Aorta (tissue), 5 donors: ENCODE measurements around the gene KCTD10. TPM values are rescaled to one million over a fixed set of nuclear protein-coding genes. Genes with fewer than 3 reads are reported as not detected.

Experiments
- ATAC-seq: fragments of 200-7000 bp; cut with Tn5 transposase; one replicate; pipeline ENCODE4 v1.9.1; 2022; ENCODE audit warnings: moderate library complexity; ENCODE audit not compliant: low FRiP score
- DNase-seq, 2 donors: peaks; one replicate each; pipeline ENCODE4 v3.0.0-alpha.2; 2020
- H3K27ac ChIP-seq, 2 donors: one replicate each; pipeline ENCODE4 v1.5.1; 2013; ENCODE audit warnings: low read length in 2 of 2, mild to moderate bottlenecking in 2 of 2, moderate library complexity in 2 of 2, control low read depth in 1 of 2, inconsistent platforms in 1 of 2, low read depth in 1 of 2
- H3K27me3 ChIP-seq, 2 donors: one replicate each; pipeline ENCODE4 v1.6.1; 2013; ENCODE audit warnings: control low read depth in 1 of 2, low read length in 1 of 2, mild to moderate bottlenecking in 1 of 2, moderate library complexity in 1 of 2; ENCODE audit not compliant: insufficient read depth in 2 of 2, control insufficient read depth in 1 of 2
- H3K36me3 ChIP-seq, 2 donors: one replicate each; pipeline ENCODE4 v1.6.1; 2013; ENCODE audit warnings: control low read depth in 1 of 2, low read length in 1 of 2, mild to moderate bottlenecking in 1 of 2; ENCODE audit not compliant: insufficient read depth in 2 of 2, control insufficient read depth in 1 of 2
- H3K4me1 ChIP-seq, 2 donors: one replicate each; pipeline ENCODE4 v1.6.1; 2013; ENCODE audit warnings: low read length in 2 of 2, control low read depth in 1 of 2, mild to moderate bottlenecking in 1 of 2, moderate library complexity in 1 of 2; ENCODE audit not compliant: insufficient read depth in 2 of 2, control insufficient read depth in 1 of 2
- H3K4me3 ChIP-seq, 2 donors: one replicate each; pipeline ENCODE4 v1.5.1; 2013; ENCODE audit warnings: low read length in 2 of 2, control low read depth in 1 of 2, mild to moderate bottlenecking in 1 of 2
- H3K9me3 ChIP-seq: one replicate; pipeline ENCODE4 v1.6.1; 2013; ENCODE audit warnings: mild to moderate bottlenecking, low read length; ENCODE audit not compliant: control insufficient read depth
- WGBS, 2 donors: extraction: QIAGEN DNeasy Blood & Tissue Kit; methylation state at CpG; one replicate each; pipeline ENCODE4 v1.1.7; 2013; 5-methylcytosine and 5-hydroxymethylcytosine counted together
- intact Hi-C, 2 donors: fragments of 100-400 bp; cut with DNase I; formaldehyde crosslinking; loops; one replicate each; pipeline versions ENCODE4 v1.14.2 to v1.15.0; 2022
- polyA plus RNA-seq, 2 donors: library from polyadenylated mRNA; stranded (reverse); fragments of 200-250 nt; gene quantifications; one replicate each; pipeline ENCODE4 v1.2.3, GENCODE V29; 2013
- total RNA-seq, 2 donors: library from RNA; stranded (reverse); fragmentation: NEBNext Ultra II Directional; extraction: Animal tissue kit (Norgen Biotek cat#: 25700); gene quantifications; one replicate each; pipeline ENCODE4 v1.2.1, GENCODE V29; 2021
- donor health status: healthy with polysubstance abuse.
- donor health status: Bipolar disorder and iron deficiency.
- donor health status: DM: no; HTN: no; CAD: no.
- donor health status: DM: no; HTN: no; CAD: no.
- donor health status: DM: yes; HTN: yes; CAD: no.

KCTD10 gene
- total and polyA plus RNA-seq, 4 donors: 79.7 to 199 (median 164) TPM

DNA sequence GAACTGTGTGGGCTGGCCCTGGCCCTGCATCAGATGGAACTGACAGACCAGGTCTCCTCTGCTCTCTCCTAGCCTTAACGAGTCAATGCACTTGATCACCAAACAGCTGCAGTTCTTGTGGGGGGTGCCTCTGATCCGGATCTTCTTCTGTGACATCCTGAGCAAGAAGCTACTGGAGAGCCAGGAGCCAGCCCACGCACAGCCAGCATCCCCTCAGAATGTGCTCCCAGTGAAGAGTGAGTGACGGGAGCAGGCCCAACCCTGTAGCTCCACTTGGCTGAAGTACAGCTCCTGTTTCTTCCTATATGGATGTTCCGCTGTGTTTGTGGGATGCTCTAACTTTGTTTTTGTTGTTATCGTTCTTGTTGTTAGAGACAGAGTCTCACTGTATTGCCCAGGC is 24.2 kb upstream of the KCTD10 start:
- intact Hi-C loops: no loop called here
- DNase-seq (no peak), ATAC-seq (no peak)
- Histone ChIP-seq H3K9me3 (no peaks in the 10 kb centered on the region), H3K27me3 (no peaks in the 10 kb centered on the region), H3K36me3 (peaks cover 11 to 14% of the 10 kb centered on the region in 2 donors), H3K27ac (no peak overlapping the region), H3K4me3 (no peak overlapping the region), H3K4me1 (no peaks in the 10 kb centered on the region)
- WGBS, 2 donors: 90 to 93% methylated on average over 6 of the region's 6 CpGs

DNA sequence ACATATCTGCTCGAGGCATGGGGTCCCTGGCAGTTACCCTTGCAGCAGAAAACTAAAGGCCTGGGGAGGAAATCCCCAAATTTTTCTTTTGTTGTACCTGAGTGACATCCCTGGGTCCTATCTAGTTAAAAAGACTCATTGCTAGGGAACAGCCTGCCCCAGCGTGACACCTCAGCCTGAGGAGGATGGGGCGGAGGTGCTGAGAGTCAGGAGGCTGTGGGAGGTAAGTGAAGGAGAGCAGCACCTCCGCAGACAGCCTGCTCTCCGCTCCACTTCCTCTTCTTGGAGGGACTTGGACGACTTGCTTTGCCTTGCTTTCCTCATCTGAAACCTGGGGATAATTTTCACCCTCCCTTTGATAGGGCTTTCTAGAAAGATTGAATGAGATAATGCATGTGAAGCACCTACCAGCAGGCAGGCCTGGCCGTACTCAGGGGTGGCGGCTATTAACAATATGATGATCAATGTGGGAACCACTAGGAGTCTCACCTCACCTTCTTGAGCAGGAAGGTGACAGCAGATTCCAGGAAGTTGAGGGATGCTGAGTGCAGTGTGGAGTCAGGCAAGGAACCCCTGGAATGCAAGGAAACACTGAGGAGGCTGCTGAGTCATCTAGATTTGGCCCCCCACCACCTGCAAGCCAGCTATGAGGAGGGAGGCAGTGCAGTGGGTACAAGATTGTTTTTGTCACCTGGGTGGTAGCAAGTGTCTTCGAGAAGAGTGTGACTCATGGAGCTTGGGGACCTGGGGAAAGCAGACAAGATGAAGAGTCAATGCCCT is 23.5 kb upstream of the KCTD10 start:
- Histone ChIP-seq H3K9me3 (no peaks in the 10 kb centered on the region), H3K27me3 (no peaks in the 10 kb centered on the region), H3K4me1 (no peaks in the 10 kb centered on the region), H3K4me3 (no peak overlapping the region), H3K27ac (no peak overlapping the region), H3K36me3 (peaks cover 11 to 14% of the 10 kb centered on the region in 2 donors)
- intact Hi-C loops: no loop called here
- ATAC-seq: no peak
- 86 to 90% methylated on average over 9 of the region's 9 CpGs for WGBS, 2 donors
- no peak for DNase-seq

DNA sequence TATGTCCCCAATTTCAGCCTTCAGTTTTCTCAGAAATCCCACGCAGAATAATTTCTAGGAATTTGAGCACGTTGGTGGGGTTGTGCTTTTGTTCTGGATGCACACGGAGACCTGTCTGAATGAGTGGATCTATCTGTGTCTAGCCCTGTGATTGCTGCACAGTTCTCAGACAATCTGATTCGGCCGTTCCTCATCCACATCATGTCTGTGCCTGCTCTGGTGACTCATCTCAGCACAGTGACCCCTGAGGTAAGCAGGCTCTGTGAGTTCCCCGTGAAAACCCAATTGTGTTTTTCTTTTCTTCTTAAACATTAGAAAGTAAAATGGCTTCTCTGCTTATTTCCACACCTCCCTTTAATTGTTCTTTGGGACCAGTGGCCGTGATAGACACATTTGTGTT is 20.6 kb upstream of the KCTD10 start:
- Histone ChIP-seq H3K4me3 (no peak overlapping the region), H3K9me3 (no peaks in the 10 kb centered on the region), H3K4me1 (no peaks in the 10 kb centered on the region), H3K27me3 (no peaks in the 10 kb centered on the region), H3K36me3 (peaks cover 14 to 15% of the 10 kb centered on the region in 2 donors), H3K27ac (no peak overlapping the region)
- WGBS, 2 donors: 90 to 93% methylated on average over 7 of the region's 7 CpGs
- DNase-seq (no peak), ATAC-seq (no peak)
- intact Hi-C loops: no loop called here

DNA sequence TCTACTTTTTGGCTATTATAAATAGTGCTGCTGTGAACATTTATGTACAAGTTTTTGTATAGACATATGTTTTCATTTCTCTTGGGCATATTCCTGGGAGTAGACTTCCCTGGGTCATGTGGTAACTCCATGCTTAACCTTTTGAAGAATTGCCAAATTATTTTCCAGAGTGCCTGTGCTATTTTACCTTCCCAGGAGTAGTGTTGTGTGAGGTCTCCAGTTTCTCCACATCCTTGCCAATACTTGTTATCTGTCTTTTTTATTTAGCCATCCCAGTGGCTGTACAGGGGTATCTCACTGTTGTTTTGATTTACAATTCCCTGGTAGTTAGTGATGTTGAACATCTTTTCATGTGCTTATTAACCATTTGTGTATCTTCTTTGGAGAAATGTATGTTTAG is 19.2 kb upstream of the KCTD10 start:
- DNase-seq (no peak), ATAC-seq (no peak)
- intact Hi-C loops: no loop called here
- H3K4me1 ChIP-seq: no peaks in the 10 kb centered on the region
- H3K27me3 ChIP-seq: no peaks in the 10 kb centered on the region
- H3K4me3 ChIP-seq: no peak overlapping the region
- H3K27ac ChIP-seq: no peak overlapping the region
- H3K36me3 ChIP-seq: peaks cover 13 to 15% of the 10 kb centered on the region in 2 donors
- H3K9me3 ChIP-seq: no peaks in the 10 kb centered on the region

DNA sequence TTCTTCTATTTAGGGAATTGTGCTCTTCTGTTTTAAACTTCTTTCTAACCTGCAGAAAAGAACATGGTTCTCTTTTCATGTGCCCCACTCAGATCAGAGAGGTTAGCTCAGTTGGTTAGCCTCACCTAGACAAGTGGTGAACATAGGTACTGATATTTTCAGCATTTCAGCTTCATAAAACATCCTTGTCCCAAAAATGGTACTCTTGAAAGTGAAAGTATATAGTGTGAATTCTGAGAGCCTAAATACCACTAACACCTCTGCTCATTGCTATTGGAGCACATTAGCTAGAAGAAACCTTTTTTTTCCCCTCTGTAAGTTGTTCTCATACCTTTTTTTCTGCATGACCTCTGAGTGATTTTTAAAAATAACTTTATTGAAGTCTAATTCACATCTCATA is 17.9 kb upstream of the KCTD10 start:
- Histone ChIP-seq H3K9me3 (no peaks in the 10 kb centered on the region), H3K27ac (no peak overlapping the region), H3K4me1 (no peaks in the 10 kb centered on the region), H3K4me3 (no peak overlapping the region), H3K27me3 (no peaks in the 10 kb centered on the region), H3K36me3 (peaks cover 12 to 15% of the 10 kb centered on the region in 2 donors)
- ATAC-seq: no peak
- DNase-seq: no peak
- intact Hi-C loops: no loop called here

DNA sequence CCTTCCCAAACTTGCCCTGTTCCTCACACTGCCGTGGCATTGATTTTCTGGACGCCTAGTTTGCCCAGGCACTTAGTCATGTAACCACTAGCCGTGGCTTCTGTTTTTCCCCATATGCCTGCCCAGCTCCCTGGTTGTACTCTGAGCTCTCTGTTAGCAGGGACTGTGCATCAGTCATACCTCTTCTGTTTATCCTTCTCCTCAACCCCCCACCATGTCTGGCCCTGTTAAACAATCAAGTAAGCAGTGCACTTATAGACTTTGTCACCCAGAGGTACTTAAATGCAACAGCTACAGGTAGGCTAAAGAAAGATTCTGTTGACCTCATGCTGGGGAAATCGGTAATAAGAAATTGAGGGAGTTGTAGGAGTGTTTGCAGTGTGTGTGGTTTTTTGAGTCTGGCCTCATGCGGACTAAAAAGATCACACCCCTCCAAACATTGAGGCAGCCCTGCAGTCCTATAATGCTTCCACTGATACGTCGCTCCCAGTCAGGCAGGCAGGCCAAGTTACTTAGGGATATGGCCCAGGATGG is 17.3 kb upstream of the KCTD10 start:
- Histone ChIP-seq H3K4me1 (no peaks in the 10 kb centered on the region), H3K9me3 (no peaks in the 10 kb centered on the region), H3K27me3 (no peaks in the 10 kb centered on the region), H3K27ac (no peak overlapping the region), H3K4me3 (no peak overlapping the region), H3K36me3 (peaks cover 12 to 16% of the 10 kb centered on the region in 2 donors)
- WGBS, 2 donors: 90 to 95% methylated on average over 7 of the region's 7 CpGs
- no peak for ATAC-seq
- DNase-seq: no peak
- intact Hi-C loops: no loop called here

DNA sequence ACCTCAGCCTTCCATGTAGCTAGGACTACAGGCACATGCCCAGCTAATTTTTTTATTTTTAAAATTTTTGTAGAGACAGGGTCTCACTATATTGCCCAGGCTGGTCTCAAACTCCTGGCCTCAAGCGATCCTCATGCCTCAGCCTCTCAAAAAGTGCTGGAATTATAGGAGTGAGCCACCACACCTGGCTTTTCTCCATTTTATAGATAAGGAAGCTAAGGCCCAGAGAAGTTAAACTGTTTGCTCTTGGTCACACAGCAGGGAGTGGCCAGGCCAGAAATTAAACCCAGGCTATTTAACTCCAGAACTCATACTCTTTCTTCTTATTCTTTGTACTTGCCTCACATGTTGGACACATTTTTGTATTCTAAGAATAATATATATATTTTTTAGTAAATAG is 16.8 kb upstream of the KCTD10 start:
- ATAC-seq: no peak
- H3K27me3 ChIP-seq: no peaks in the 10 kb centered on the region
- H3K9me3 ChIP-seq: no peaks in the 10 kb centered on the region
- no peak for DNase-seq
- no peak overlapping the region for H3K4me3 ChIP-seq
- no peaks in the 10 kb centered on the region for H3K4me1 ChIP-seq
- 97 to 100% methylated on average over 1 of the region's 1 CpG for WGBS, 2 donors
- H3K27ac ChIP-seq: no peak overlapping the region
- H3K36me3 ChIP-seq: peaks cover 14% of the 10 kb centered on the region in 2 donors
- intact Hi-C loops: no loop called here

DNA sequence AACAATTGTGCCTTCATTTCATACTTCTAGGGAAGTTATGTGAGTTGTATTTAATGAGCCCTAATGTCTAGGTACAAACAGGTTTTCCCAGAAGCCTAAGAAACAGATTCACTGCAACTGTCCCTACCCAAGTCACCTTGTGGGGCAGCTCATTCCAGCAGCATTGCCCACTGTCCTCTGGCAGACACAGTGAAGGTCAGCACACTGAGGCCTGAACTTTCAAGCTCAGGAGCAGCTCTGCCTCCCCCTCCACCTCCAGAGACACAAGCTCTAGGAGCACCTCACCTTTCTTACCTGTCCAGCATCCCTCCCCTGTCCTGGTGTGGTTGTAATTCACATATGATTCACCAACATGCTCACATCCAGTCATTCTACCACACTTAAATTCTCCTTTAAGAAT is 16.0 kb upstream of the KCTD10 start:
- ATAC-seq: no peak
- no peak for DNase-seq
- Histone ChIP-seq H3K4me3 (no peak overlapping the region), H3K4me1 (no peaks in the 10 kb centered on the region), H3K27ac (no peak overlapping the region), H3K36me3 (peaks cover 14 to 17% of the 10 kb centered on the region in 2 donors), H3K9me3 (no peaks in the 10 kb centered on the region), H3K27me3 (no peaks in the 10 kb centered on the region)
- intact Hi-C loops: no loop called here

DNA sequence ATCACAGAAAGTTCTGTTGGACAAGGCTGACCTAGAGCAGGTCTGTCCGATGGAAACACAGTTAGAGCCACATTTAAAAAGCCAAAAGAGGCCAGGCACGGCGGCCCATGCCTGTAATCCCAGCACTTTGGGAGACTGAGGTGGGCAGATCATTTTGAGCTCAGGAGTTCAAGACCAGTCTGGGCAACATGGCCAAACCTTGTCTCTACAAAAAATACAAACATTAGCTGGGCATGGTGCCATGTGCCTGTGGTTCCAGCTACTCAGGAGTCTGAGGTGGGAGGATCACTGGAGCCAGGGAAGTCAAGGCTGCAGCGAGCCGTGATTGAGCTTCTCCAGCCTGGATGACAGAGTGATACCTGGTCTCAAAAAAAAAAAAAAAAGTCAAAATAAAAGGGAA is 15.3 kb upstream of the KCTD10 start:
- Histone ChIP-seq H3K27me3 (no peaks in the 10 kb centered on the region), H3K27ac (no peak overlapping the region), H3K36me3 (peaks cover 12 to 18% of the 10 kb centered on the region in 2 donors), H3K9me3 (no peaks in the 10 kb centered on the region), H3K4me1 (no peaks in the 10 kb centered on the region), H3K4me3 (no peak overlapping the region)
- ATAC-seq (no peak), DNase-seq (no peak)
- intact Hi-C loops: no loop called here
- WGBS, 2 donors: 74 to 78% methylated on average over 5 of the region's 5 CpGs
